HTR-8/SVneo (cell line): ENCODE results near the gene TRAPPC3.
"Not testable (repeated sequence)": the region's sequence is repeated elsewhere in the genome, so short reads cannot be mapped to it uniquely, and the experiment has no call there.

Source experiments
- DNase-seq: peaks from one replicate; pipeline ENCODE4 v3.0.0; 2011; ENCODE audit warnings: low spot score, mixed read lengths; ENCODE audit not compliant: insufficient read length
- FAIRE-seq: peaks from 2 replicates; lab custom pipeline; 2011; peaks lifted over from hg19 to GRCh38; lab: Jason Lieb, UNC

TRAPPC3 gene

DNA sequence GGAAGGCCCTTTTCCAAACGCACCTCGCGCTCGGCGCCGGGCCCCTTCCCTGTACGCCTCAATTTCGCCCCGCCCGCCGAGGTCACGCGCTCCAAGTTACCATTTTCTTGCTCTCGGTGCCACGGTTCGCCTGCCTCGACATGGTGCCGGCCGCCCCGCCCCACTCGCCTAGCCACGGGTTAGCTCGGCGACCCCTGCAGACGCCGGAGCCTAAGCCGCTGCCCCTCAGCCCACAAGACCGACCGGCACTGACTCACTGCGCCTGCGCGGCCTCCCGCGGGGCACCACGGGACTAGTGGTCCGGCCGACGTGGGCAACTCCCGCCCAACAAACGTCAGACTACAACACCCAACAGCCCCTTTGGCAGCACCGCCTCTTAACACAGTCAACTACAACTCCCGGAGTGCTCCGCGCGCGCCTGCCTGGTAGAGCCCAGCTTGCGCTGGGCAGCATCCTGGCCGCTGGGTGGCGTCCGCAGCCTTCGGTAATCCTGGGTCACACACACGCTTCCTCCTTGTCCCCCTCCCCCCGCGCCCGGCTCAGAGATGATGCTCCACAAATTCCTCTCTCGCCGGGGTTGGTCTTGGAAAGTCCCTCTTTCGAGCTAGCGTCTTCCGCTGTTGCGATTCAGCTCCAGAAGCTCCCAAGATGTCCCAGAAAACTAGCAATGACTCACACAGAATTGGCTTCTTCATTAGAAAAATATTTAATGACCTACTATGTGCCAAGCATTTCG is at the start of gene TRAPPC3:
Gene TRAPPC3 (minus strand): TSS at position 250 of the 736 bp plus-strand sequence. CDS start 108 bp downstream, at position 142.
- DNase-seq (peak; percentile 94), FAIRE-seq (peak; percentile 95)

GRCh38 chr1:36198641-36199040 is 49.4 kb upstream of the TRAPPC3 start:
- DNase-seq (no peak), FAIRE-seq (no peak)

DNA sequence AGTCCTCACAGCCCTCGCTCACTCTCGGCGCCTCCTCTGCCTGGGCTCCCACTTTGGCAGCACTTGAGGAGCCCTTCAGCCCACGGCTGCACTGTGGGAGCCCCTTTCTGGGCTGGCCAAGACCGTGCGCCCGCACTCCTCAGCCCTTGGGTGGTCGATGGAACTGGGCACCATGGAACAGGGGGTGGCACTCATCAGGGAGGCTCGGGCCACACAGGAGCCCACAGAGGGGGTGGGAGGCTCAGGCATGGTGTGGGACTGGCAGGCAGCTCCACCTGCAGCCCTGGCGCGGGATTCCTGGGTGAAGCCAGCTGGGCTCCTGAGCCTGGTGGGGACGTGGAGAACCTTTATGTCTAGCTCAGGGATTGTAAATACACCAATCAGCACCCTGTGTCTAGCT is 47.5 kb upstream of the TRAPPC3 start:
- FAIRE-seq, DNase-seq: not testable (repeated sequence)

- peak; percentile 88 for DNase-seq
- FAIRE-seq = peak; percentile 96
Observed at GRCh38 chr1:36187800-36188593, 38.7 kb upstream of the TRAPPC3 start.

GRCh38 chr1:36183309-36183856 is 34.1 kb upstream of the TRAPPC3 start:
- FAIRE-seq = no peak
- no peak for DNase-seq

GRCh38 chr1:36182734-36183133 is 33.4 kb upstream of the TRAPPC3 start:
- DNase-seq (no peak), FAIRE-seq (no peak)

GRCh38 chr1:36179220-36179600 is 29.9 kb upstream of the TRAPPC3 start:
- FAIRE-seq (no peak), DNase-seq (no peak)

DNA sequence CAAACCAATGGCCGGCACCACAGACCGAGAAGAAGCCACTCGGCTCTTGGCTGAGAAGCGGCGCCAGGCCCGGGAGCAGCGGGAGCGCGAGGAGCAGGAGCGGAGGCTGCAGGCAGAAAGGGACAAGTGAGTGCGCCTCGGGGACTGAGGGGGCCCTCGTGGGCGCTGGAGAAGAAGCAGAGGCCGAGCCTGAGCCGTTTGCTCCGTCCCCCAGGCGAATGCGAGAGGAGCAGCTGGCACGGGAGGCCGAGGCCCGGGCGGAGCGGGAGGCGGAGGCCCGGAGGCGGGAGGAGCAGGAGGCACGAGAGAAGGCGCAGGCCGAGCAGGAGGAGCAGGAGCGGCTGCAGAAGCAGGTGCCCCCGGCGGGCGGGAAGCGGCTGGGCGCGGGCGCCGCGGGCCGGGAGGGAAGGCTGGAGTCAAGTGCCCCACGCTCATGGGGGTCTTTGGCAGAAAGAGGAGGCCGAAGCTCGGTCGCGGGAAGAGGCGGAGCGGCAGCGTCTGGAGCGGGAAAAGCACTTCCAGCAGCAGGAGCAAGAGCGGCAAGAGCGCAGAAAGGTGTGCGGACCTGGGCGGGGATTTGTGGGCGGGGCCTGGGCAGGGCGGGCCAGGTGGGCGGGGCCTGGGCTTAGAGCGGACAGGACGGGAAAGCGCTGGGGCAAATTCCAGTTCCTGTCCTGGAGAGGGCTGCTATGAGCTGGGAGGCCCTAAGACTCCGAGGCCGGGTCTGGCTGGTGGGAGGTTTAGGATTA is 29.4 kb upstream of the TRAPPC3 start:
- no peak for DNase-seq
- no peak for FAIRE-seq

- no peak for FAIRE-seq
- no peak for DNase-seq
Observed at GRCh38 chr1:36177589-36178431, 28.5 kb upstream of the TRAPPC3 start.

- DNase-seq (no peak), FAIRE-seq (no peak)
Observed at GRCh38 chr1:36176106-36176949, 27.0 kb upstream of the TRAPPC3 start.

DNA sequence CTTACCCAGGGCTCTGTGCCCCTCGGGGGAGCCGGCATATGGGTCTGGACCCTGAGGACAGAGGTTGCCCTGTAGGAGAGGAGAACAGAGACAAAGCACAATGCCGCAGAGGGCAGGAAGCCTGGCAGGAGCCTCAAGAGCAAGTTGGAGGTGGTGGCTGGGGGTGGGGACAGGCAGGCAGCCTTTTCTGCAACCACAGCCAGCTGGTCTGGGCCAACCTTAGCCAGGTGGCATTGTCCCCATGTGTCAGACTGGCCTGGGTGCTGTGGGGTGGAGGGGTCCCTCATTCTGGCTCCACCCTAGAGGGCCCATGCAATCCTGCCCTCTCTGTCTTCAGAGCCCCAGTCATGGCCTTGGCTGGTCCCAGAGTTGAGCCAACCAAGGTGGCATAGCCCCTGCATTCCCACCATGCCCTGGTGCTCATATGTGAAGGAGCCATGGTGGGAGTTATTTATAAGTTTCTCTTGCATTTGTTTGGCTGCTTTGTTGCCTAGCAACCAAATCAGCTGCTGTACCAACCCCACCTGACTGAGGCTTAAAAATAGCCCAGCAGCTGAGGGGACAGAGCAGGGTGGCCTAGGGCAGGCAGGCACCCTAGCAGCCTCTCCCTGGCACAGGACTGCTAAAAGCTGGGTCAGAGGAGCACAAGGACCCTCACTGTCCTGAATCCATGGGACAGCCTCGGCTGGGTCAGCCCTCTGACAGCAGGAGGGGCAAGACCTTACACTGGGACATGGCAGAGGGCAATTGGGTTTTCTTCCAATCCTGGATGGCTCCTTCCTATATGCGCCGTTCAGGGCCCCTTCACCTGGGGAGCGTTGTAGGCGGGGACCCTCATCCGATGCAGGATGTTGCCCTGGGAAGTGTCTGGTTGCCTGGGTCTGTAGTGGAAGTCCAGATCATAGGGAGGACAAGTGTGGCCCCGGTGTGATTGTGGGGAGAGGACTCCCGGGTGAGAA is 26.1 kb upstream of the TRAPPC3 start:
- FAIRE-seq (no peak), DNase-seq (no peak)

DNA sequence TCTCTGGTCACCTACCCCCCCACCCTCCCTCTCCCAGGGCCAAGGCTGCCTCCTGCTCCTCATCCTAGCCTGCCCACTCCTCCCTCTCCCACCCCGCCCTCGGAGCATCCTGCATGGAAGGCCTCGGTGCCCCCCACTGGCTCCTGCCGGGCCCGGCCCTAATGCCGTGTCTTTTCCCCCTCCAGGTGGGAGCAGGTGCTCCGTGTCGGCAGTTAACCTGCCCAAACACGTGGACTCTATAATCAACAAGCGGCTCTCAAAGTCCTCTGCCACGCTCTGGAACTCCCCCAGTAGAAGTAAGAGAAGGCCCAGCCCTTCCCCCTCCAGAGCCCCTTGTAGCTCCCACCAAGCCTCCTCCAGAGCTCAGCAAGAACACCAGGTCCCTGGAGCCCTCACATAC is 25.4 kb upstream of the TRAPPC3 start:
- DNase-seq (no peak), FAIRE-seq (no peak)

DNA sequence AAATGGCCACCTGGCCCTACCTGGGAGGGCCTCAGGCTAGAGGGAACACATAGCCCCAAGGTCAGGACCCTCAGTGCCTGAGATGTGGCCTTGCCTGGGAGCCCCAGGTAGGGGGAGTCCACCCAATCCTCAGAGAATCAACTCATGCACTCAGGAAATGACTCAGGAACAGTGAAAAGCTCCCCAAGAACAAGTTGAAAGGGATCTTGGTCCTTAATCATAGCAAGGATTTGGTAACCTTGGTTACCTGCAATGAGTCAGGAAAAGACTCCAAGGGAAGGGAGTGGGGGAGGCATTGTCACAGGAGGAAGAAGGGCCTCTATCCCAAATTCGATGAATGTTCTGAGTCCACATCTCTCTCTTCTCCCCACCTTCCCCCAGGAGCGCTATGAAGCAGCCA is 23.7 kb upstream of the TRAPPC3 start:
- no peak for DNase-seq

DNA sequence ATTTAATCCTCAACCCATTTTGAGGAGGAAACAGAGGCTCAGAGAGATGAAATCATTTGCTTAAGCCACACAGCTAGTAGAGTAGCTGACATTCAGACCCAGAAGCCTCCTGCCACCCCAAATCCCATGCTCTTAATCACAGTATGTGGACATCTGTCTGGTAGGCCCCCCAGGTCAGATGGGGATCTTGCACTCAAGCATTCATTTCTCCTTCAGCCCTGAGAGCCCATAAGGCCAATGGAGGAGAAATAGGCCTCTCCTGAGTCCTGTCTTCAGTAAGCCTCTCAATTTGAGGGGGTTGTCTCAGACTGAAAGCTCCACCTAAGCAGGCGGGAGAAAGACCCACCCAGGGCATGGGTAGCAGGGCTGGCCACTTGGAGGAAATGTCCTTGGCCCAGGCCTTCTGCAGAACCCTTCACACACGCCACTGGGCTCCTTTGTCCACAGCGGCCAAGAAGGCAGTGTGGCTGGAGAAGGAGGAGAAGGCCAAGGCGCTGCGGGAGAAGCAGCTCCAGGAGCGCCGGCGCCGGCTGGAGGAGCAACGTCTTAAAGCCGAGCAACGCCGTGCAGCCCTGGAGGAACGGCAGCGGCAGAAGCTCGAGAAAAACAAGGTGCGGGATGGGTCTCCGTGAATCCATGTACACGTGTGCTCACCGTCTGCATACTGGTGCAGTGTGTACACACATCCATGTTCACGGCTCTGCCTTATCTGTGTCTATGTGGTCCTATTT is 22.9 kb upstream of the TRAPPC3 start:
- FAIRE-seq (no peak), DNase-seq (no peak)

More for the DNA sequence above, 23.7 kb upstream of the TRAPPC3 start:
- no peak for FAIRE-seq

DNA sequence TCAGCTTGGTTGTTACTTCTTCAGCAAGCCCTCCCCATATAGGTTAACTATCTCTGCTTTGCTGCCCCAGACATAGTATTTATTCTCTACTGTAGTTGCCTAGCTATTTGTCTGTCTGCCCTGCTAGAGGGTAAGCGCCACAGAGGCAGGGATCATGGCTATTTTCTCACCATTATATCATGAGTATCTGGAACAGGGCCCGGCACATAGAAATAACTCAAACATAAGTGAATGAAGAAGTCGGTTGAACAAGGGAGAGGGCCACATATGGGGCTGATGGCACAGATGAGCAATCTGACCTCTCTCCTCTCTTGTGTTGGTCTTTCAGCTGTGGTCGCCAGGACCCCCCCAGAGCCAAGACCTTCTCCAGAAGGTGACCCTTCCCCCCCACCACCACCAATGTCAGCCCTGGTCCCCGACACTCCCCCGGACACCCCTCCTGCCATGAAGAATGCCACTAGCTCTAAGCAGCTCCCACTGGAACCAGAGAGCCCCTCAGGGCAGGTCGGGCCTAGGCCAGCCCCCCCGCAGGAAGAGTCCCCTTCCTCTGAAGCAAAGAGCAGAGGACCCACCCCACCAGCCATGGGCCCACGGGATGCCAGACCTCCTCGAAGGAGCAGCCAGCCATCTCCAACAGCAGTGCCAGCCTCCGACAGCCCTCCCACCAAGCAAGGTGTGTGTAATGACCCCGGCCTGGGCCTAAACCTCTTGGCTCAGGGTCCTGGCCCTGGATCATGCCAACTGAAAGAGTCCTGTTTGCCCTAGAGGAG is 21.5 kb upstream of the TRAPPC3 start:
- DNase-seq = no peak
- FAIRE-seq = no peak

DNA sequence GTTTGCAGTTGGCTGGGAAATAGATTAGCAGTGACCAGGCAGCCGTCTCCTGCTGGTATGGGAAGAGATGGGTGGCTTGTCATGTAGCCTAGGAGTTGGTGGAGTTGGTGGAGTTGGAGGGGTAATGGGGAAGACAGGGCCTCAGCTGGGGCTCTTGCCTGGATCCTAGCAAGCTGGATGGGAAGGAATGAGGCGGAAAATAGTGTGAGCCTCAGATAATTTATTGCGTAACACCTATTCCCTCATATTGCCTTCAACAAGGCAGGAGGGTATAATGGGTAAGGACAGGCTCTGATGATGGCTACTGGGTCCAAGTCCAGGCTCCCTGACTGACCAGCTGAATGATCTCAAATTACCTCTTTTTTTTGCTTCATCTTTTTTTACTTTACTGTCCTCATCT is 19.2 kb upstream of the TRAPPC3 start:
- no peak for DNase-seq
- no peak for FAIRE-seq
